K562 (cell line): ENCODE data around the gene TOMM22. TPM values are rescaled to one million over a fixed set of nuclear protein-coding genes. Genes with fewer than 3 reads are reported as not detected.
A peak's percentile ranks its signal among the peaks of the same experiment; 100 is the strongest.

Experiments used
- CHCHD3 ChIP-seq: fragments of 250-450 bp; sonication (Bioruptor Pico); IDR thresholded peaks from 2 replicates; pipeline ENCODE4 v2.1.2; 2022; ENCODE audit warnings: mild to moderate bottlenecking
- CREB3L1 ChIP-seq: fragments of 450-650 bp; IDR thresholded peaks from 2 replicates; pipeline ENCODE4 v1.6.1; 2014; ENCODE audit warnings: low read depth, mild to moderate bottlenecking, moderate library complexity, borderline replicate concordance
- ETS1 ChIP-seq: conservative IDR thresholded peaks from 2 replicates; pipeline ENCODE4 v1.6.1; 2011; ENCODE audit warnings: low read depth, mild to moderate bottlenecking, low read length; ENCODE audit not compliant: control insufficient read depth
- EZH2 ChIP-seq: IDR thresholded peaks from 2 replicates; pipeline ENCODE4 v1.6.1; 2012; ENCODE audit warnings: low read depth, mild to moderate bottlenecking, inconsistent platforms, low read length, borderline replicate concordance
- HDAC1 ChIP-seq, 2 experiments: fragments of 450-650 bp; IDR thresholded peaks; 2 replicates each; pipeline ENCODE4 v1.6.1; 2016 to 2017; ENCODE audit warnings: inconsistent platforms in 1 of 2, mild to moderate bottlenecking in 1 of 2, moderate library complexity in 1 of 2
- JUN ChIP-seq, 2 experiments: sonication (generic) in 1 of 2; formaldehyde crosslinking in 1 of 2; IDR thresholded peaks; 2 replicates each; pipeline versions ENCODE4 v1.6.1 to v1.8.0; 2012 to 2022; ENCODE audit warnings: borderline replicate concordance in 2 of 2, mild to moderate bottlenecking in 2 of 2, improper control_type of control experiment in 1 of 2, low read depth in 1 of 2, low read length in 1 of 2, missing genetic modification reagents in 1 of 2
- MTA2 ChIP-seq: fragments of 450-650 bp; IDR thresholded peaks from 2 replicates; pipeline ENCODE4 v1.6.1; 2016; ENCODE audit warnings: low read depth
- MTF1 ChIP-seq: fragments of 250-450 bp; sonication (Bioruptor Pico); IDR thresholded peaks from 2 replicates; pipeline ENCODE4 v1.9.0; 2021; ENCODE audit warnings: moderate library complexity, mild to moderate bottlenecking, inconsistent platforms, borderline replicate concordance
- NEUROD1 ChIP-seq: fragments of 150-350 bp; IDR thresholded peaks from 2 replicates; pipeline ENCODE4 v1.6.1; 2014; ENCODE audit warnings: borderline replicate concordance, low read length, low read depth; ENCODE audit not compliant: partially characterized antibody
- PHF8 ChIP-seq: fragments of 200-600 bp; sonication (generic); IDR thresholded peaks from 2 replicates; pipeline ENCODE4 v1.6.1; 2012; ENCODE audit warnings: mixed run types, mild to moderate bottlenecking, inconsistent platforms, low read length, moderate library complexity, borderline replicate concordance
- TBP ChIP-seq: optimal IDR thresholded peaks from 2 replicates; pipeline ENCODE3; 2011; ENCODE audit warnings: low read depth, low read length, improper control_type of control experiment
- TCF3 ChIP-seq: sonication (generic); formaldehyde crosslinking; IDR thresholded peaks from 2 replicates; pipeline ENCODE4 v1.4.0; 2020; ENCODE audit warnings: mild to moderate bottlenecking, missing genetic modification reagents
- ZBTB12 ChIP-seq: fragments of 250-450 bp; sonication (Bioruptor Pico); IDR thresholded peaks from 2 replicates; pipeline ENCODE4 v1.4.0; 2020
- ZFX ChIP-seq: sonication (generic); formaldehyde crosslinking; IDR thresholded peaks from 2 replicates; pipeline ENCODE4 v1.8.0; 2022; ENCODE audit warnings: mild to moderate bottlenecking, missing genetic modification reagents, moderate library complexity
- ZNF431 ChIP-seq: sonication (generic); formaldehyde crosslinking; IDR thresholded peaks from 2 replicates; pipeline ENCODE4 v1.8.0; 2022; ENCODE audit warnings: mild to moderate bottlenecking, missing genetic modification reagents
- ZNF766 ChIP-seq: fragments of 200-800 bp; sonication (Bioruptor generic); conservative IDR thresholded peaks from 2 replicates; pipeline ENCODE4 v1.6.1; 2016; ENCODE audit warnings: missing genetic modification characterization, missing compliant biosample characterization
- polyA plus RNA-seq, 8 experiments: library from polyadenylated mRNA; depleted of rRNA in 4 of 8; stranded (reverse) in 5 of 8; unstranded in 3 of 8; fragments of >200 nt; fragmentation: Nextera tagmentation in 2 of 8; fragmentation: Illumina TruSeq in 1 of 8; extraction: Ambion mirVana in 2 of 8; extraction: Trizol in 1 of 8; gene quantifications; 2 replicates each; pipeline versions ENCODE4 v1.2.1 to v1.2.3, GENCODE V29; 2011 to 2014; ENCODE audit warnings: inconsistent platforms in 1 of 8, missing spikeins in 1 of 8
- total RNA-seq, 7 experiments: library from RNA; depleted of rRNA in 6 of 7; stranded (reverse); fragments of >200 nt in 6 of 7; fragmentation: Illumina TruSeq in 2 of 7; extraction: Trizol in 2 of 7; gene quantifications; 2 replicates each; pipeline versions ENCODE4 v1.2.1 to v1.2.3, GENCODE V29; 2011 to 2021; ENCODE audit warnings: low replicate concordance in 1 of 7
- TF ChIP-seq, protein P1 (sequence below), 2 experiments: fragments of 450-650 bp; conservative IDR thresholded peaks; 2 replicates each; pipeline ENCODE4 v1.6.1; 2017; ENCODE audit warnings: mild to moderate bottlenecking in 2 of 2, moderate library complexity in 2 of 2
- TF ChIP-seq, protein P2 (sequence below): IDR thresholded peaks from 2 replicates; pipeline ENCODE4 v1.6.1; 2014; ENCODE audit warnings: antibody characterized with exemption

TOMM22 gene
- total and polyA plus RNA-seq, 9 of the 15 experiments (the other 6 are each of a cell fraction or from before 2014, with no cell fraction given), result 25.8 to 108 (median 73.8) TPM

- TF ChIP-seq, protein P1, sequence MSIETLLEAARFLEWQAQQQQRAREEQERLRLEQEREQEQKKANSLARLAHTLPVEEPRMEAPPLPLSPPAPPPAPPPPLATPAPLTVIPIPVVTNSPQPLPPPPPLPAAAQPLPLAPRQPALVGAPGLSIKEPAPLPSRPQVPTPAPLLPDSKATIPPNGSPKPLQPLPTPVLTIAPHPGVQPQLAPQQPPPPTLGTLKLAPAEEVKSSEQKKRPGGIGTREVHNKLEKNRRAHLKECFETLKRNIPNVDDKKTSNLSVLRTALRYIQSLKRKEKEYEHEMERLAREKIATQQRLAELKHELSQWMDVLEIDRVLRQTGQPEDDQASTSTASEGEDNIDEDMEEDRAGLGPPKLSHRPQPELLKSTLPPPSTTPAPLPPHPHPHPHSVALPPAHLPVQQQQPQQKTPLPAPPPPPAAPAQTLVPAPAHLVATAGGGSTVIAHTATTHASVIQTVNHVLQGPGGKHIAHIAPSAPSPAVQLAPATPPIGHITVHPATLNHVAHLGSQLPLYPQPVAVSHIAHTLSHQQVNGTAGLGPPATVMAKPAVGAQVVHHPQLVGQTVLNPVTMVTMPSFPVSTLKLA (conservative IDR thresholded peaks at IDR 0.05), result peak; percentile 38 to 79; a peak in 3 of 4 replicates
- peak; percentile 26; the same call in 1 of the 2 replicates for TF ChIP-seq TCF3 (CRISPR knock-in tag)
- TF ChIP-seq JUN (IDR thresholded peaks at IDR 0.05; ENCODE audit: borderline replicate concordance, low read depth, low read length), result peak; percentile 91
- peak; percentile 61; the same call in 1 of the 2 replicates for TF ChIP-seq JUN (CRISPR knock-in tag; IDR thresholded peaks at IDR 0.05; ENCODE audit: borderline replicate concordance)
- TF ChIP-seq ETS1, result 0 out of 2 replicates have a peak, but pooled peaks have one; percentile 43
- TF ChIP-seq MTA2, result 0 out of 2 replicates have a peak, but pooled peaks have one; percentile 10
- TF ChIP-seq EZH2, result no peak
- TF ChIP-seq ZBTB12 (CRISPR knock-in tag), result peak; percentile 98
- TF ChIP-seq MTF1 (CRISPR knock-in tag), result no peak
- TF ChIP-seq NEUROD1, result peak; percentile 42
- TF ChIP-seq CREB3L1, result peak; percentile 64; the same call in 1 of the 2 replicates
- peak; percentile 24; the same call in 1 of the 2 replicates for TF ChIP-seq ZNF431 (CRISPR knock-in tag)
- peak; percentile 85; the same call in 1 of the 2 replicates for TF ChIP-seq ZNF766 (CRISPR knock-in tag)
- 0 out of 4 replicates have a peak, but pooled peaks of 1 of the 2 experiments have one; percentile 29 for TF ChIP-seq HDAC1 (IDR thresholded peaks at IDR 0.05)
- peak; percentile 88 for TF ChIP-seq ZFX (CRISPR knock-in tag)
- no peak for TF ChIP-seq CHCHD3 (CRISPR knock-in tag)
- TF ChIP-seq, protein P2, sequence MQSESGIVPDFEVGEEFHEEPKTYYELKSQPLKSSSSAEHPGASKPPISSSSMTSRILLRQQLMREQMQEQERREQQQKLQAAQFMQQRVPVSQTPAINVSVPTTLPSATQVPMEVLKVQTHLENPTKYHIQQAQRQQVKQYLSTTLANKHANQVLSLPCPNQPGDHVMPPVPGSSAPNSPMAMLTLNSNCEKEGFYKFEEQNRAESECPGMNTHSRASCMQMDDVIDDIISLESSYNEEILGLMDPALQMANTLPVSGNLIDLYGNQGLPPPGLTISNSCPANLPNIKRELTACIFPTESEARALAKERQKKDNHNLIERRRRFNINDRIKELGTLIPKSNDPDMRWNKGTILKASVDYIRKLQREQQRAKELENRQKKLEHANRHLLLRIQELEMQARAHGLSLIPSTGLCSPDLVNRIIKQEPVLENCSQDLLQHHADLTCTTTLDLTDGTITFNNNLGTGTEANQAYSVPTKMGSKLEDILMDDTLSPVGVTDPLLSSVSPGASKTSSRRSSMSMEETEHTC, result peak; percentile 95
- TF ChIP-seq TBP, result peak; percentile 61
- peak; percentile 75; the same call in 1 of the 2 replicates for TF ChIP-seq PHF8
Observed at GRCh38 chr22:38700789-38701628, 19.3 kb downstream of the TOMM22 start, which contains the start of gene JOSD1 (continued).
